ENCODE measurements around the gene RIMBP2. TPM values are rescaled to one million over a fixed set of nuclear protein-coding genes. Genes with fewer than 3 reads are reported as not detected.
"Not testable (repeated sequence)": the region's sequence is repeated elsewhere in the genome, so short reads cannot be mapped to it uniquely, and the experiment has no call there.

RIMBP2 gene
- total RNA-seq, 2 donors from 2014 or later, result 0.14 TPM; not detected in 1

GRCh38 chr12:130747867-130748740, 32.0 kb upstream of the RIMBP2 start:
- Mint-ChIP-seq H3K36me3 (ENCODE audit: insufficient read depth in 2 of 2) (no peaks in the 10 kb centered on the region), H3K27ac (no peak overlapping the region)
- ATAC-seq (replicated peaks in 1 of 2), result peak; percentile 70 to 88

GRCh38 chr12:130746546-130746945, 30.4 kb upstream of the RIMBP2 start:
- peaks cover 26% of the 10 kb centered on the region for H3K27me3 Mint-ChIP-seq (ENCODE audit: low read depth)
- no peaks in the 10 kb centered on the region for H3K9me3 Mint-ChIP-seq
- H3K4me3 Mint-ChIP-seq, result no peak overlapping the region
- DNase-seq (no peak), ATAC-seq (replicated peaks in 1 of 2) (no peak)
- H3K27ac Mint-ChIP-seq, result no peak overlapping the region
- H3K36me3 Mint-ChIP-seq (ENCODE audit: insufficient read depth in 2 of 2), result no peaks in the 10 kb centered on the region
- H3K4me1 Mint-ChIP-seq (ENCODE audit: low read depth), result peaks cover 10% of the 10 kb centered on the region

More at GRCh38 chr12:130747867-130748740, 32.0 kb upstream of the RIMBP2 start:
- Mint-ChIP-seq H3K4me1 (ENCODE audit: low read depth) (peaks cover 12% of the 10 kb centered on the region), H3K27me3 (ENCODE audit: low read depth) (peaks cover 26% of the 10 kb centered on the region), H3K9me3 (no peaks in the 10 kb centered on the region), H3K4me3 (no peak overlapping the region)
- DNase-seq, result peak; percentile 77 to 81

GRCh38 chr12:130745921-130746320, 29.8 kb upstream of the RIMBP2 start:
- Mint-ChIP-seq H3K4me1 (ENCODE audit: low read depth) (peaks cover 8% of the 10 kb centered on the region), H3K36me3 (ENCODE audit: insufficient read depth in 2 of 2) (no peaks in the 10 kb centered on the region), H3K9me3 (peaks cover 0 to 1% of the 10 kb centered on the region in 2 donors), H3K27ac (no peak overlapping the region), H3K4me3 (no peak overlapping the region), H3K27me3 (ENCODE audit: low read depth) (peaks cover 26% of the 10 kb centered on the region)
- ATAC-seq (replicated peaks in 1 of 2), result no peak
- no peak for DNase-seq

- Mint-ChIP-seq H3K27ac (no peak overlapping the region), H3K36me3 (ENCODE audit: insufficient read depth in 2 of 2) (no peaks in the 10 kb centered on the region), H3K27me3 (ENCODE audit: low read depth) (peaks cover 27% of the 10 kb centered on the region), H3K4me1 (ENCODE audit: low read depth) (peaks cover 8% of the 10 kb centered on the region), H3K9me3 (peaks cover 0 to 1% of the 10 kb centered on the region in 2 donors), H3K4me3 (no peak overlapping the region)
- ATAC-seq (replicated peaks in 1 of 2) (no peak), DNase-seq (no peak)
Observed at GRCh38 chr12:130744274-130744673, 28.2 kb upstream of the RIMBP2 start.

GRCh38 chr12:130743606-130744005, 27.5 kb upstream of the RIMBP2 start:
- ATAC-seq (replicated peaks in 1 of 2), result no peak
- peaks cover 0 to 1% of the 10 kb centered on the region in 2 donors for H3K9me3 Mint-ChIP-seq
- no peak overlapping the region for H3K27ac Mint-ChIP-seq
- H3K4me3 Mint-ChIP-seq, result no peak overlapping the region
- H3K4me1 Mint-ChIP-seq (ENCODE audit: low read depth), result peaks cover 8% of the 10 kb centered on the region
- DNase-seq, result no peak
- no peaks in the 10 kb centered on the region for H3K36me3 Mint-ChIP-seq (ENCODE audit: insufficient read depth in 2 of 2)
- H3K27me3 Mint-ChIP-seq (ENCODE audit: low read depth), result peaks cover 27% of the 10 kb centered on the region

GRCh38 chr12:130743176-130743575, 27.1 kb upstream of the RIMBP2 start:
- H3K9me3 Mint-ChIP-seq, result peaks cover 0 to 1% of the 10 kb centered on the region in 2 donors
- DNase-seq (no peak), ATAC-seq (replicated peaks in 1 of 2) (no peak)
- peaks cover 23% of the 10 kb centered on the region for H3K27me3 Mint-ChIP-seq (ENCODE audit: low read depth)
- H3K4me1 Mint-ChIP-seq (ENCODE audit: low read depth), result peaks cover 6% of the 10 kb centered on the region
- H3K36me3 Mint-ChIP-seq (ENCODE audit: insufficient read depth in 2 of 2), result no peaks in the 10 kb centered on the region
- H3K27ac Mint-ChIP-seq, result no peak overlapping the region
- H3K4me3 Mint-ChIP-seq, result no peak overlapping the region

GRCh38 chr12:130742716-130743115, 26.6 kb upstream of the RIMBP2 start:
- peaks cover 19% of the 10 kb centered on the region for H3K27me3 Mint-ChIP-seq (ENCODE audit: low read depth)
- no peaks in the 10 kb centered on the region for H3K36me3 Mint-ChIP-seq (ENCODE audit: insufficient read depth in 2 of 2)
- DNase-seq (no peak), ATAC-seq (replicated peaks in 1 of 2) (no peak)
- peaks cover 0 to 1% of the 10 kb centered on the region in 2 donors for H3K9me3 Mint-ChIP-seq
- no peak overlapping the region for H3K4me3 Mint-ChIP-seq
- no peak overlapping the region for H3K27ac Mint-ChIP-seq
- H3K4me1 Mint-ChIP-seq (ENCODE audit: low read depth), result peaks cover 1% of the 10 kb centered on the region

- no peaks in the 10 kb centered on the region for H3K36me3 Mint-ChIP-seq (ENCODE audit: insufficient read depth in 2 of 2)
- ATAC-seq (replicated peaks in 1 of 2) (no peak), DNase-seq (no peak)
- H3K4me1 Mint-ChIP-seq (ENCODE audit: low read depth), result no peaks in the 10 kb centered on the region
- H3K9me3 Mint-ChIP-seq, result peaks cover 0 to 1% of the 10 kb centered on the region in 2 donors
- H3K27me3 Mint-ChIP-seq (ENCODE audit: low read depth), result peaks cover 23% of the 10 kb centered on the region
- H3K27ac Mint-ChIP-seq, result no peak overlapping the region
- H3K4me3 Mint-ChIP-seq, result no peak overlapping the region
Observed at GRCh38 chr12:130742112-130742511, 26.0 kb upstream of the RIMBP2 start.

GRCh38 chr12:130739571-130739970, 23.5 kb upstream of the RIMBP2 start:
- Mint-ChIP-seq H3K9me3 (peaks cover 0 to 1% of the 10 kb centered on the region in 2 donors), H3K27me3 (ENCODE audit: low read depth) (peaks cover 33% of the 10 kb centered on the region), H3K36me3 (ENCODE audit: insufficient read depth in 2 of 2) (no peaks in the 10 kb centered on the region), H3K4me1 (ENCODE audit: low read depth) (no peaks in the 10 kb centered on the region), H3K27ac (no peak overlapping the region), H3K4me3 (no peak overlapping the region)
- DNase-seq (no peak), ATAC-seq (replicated peaks in 1 of 2) (no peak)

GRCh38 chr12:130738403-130738802, 22.3 kb upstream of the RIMBP2 start:
- ATAC-seq (replicated peaks in 1 of 2); H3K36me3 Mint-ChIP-seq (ENCODE audit: insufficient read depth in 2 of 2); DNase-seq; H3K27ac Mint-ChIP-seq; H3K9me3 Mint-ChIP-seq; H3K4me1 Mint-ChIP-seq (ENCODE audit: low read depth); H3K4me3 Mint-ChIP-seq: not testable (repeated sequence)
- H3K27me3 Mint-ChIP-seq (ENCODE audit: low read depth), result peaks cover 28% of the 10 kb centered on the region

DNA sequence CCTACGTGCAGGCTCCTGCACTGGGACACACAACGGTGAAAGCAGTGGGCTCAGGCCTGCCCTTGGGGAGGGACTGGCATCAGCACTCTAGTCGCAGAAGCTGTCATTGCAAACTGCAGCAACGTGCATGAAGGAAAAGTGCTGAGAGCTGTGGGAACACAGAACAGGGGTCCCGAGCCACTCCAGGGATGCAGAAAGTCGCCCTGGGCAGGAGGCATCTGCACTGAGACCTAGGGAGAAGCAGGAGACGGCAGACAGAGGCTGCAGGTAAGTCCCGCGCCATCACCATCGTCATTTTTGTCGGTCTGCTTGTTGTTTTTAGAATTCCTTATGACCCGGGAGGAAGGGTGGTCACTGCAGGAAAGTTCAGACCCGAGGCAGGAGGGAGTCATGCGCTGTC, 21.6 kb upstream of the RIMBP2 start:
- DNase-seq (no peak), ATAC-seq (replicated peaks in 1 of 2) (no peak)
- Mint-ChIP-seq H3K36me3 (ENCODE audit: insufficient read depth in 2 of 2) (no peaks in the 10 kb centered on the region), H3K9me3 (peaks cover 0 to 1% of the 10 kb centered on the region in 2 donors), H3K4me3 (no peak overlapping the region), H3K27ac (no peak overlapping the region), H3K4me1 (ENCODE audit: low read depth) (no peaks in the 10 kb centered on the region), H3K27me3 (ENCODE audit: low read depth) (peaks cover 28% of the 10 kb centered on the region)

- no peak for ATAC-seq (replicated peaks in 1 of 2)
- Mint-ChIP-seq H3K9me3 (peaks cover 3 to 12% of the 10 kb centered on the region in 2 donors), H3K36me3 (ENCODE audit: insufficient read depth in 2 of 2) (no peaks in the 10 kb centered on the region), H3K4me1 (ENCODE audit: low read depth) (no peaks in the 10 kb centered on the region), H3K27me3 (ENCODE audit: low read depth) (no peaks in the 10 kb centered on the region), H3K4me3 (no peak overlapping the region), H3K27ac (no peak overlapping the region)
- no peak for DNase-seq
Observed at GRCh38 chr12:130729344-130729743, 13.2 kb upstream of the RIMBP2 start.

- no peaks in the 10 kb centered on the region for H3K27me3 Mint-ChIP-seq (ENCODE audit: low read depth)
- ATAC-seq (replicated peaks in 1 of 2) (no peak), DNase-seq (no peak)
- H3K4me1 Mint-ChIP-seq (ENCODE audit: low read depth), result no peaks in the 10 kb centered on the region
- H3K9me3 Mint-ChIP-seq, result peaks cover 9 to 15% of the 10 kb centered on the region in 2 donors
- H3K36me3 Mint-ChIP-seq (ENCODE audit: insufficient read depth in 2 of 2), result peaks cover 0 to 5% of the 10 kb centered on the region in 2 donors
- no peak overlapping the region for H3K4me3 Mint-ChIP-seq
- no peak overlapping the region for H3K27ac Mint-ChIP-seq
Observed at GRCh38 chr12:130728158-130729058, 12.3 kb upstream of the RIMBP2 start.

Measured in activated T-cell treated with anti-CD3 and anti-CD28 coated beads, Interleukin-2, amount 50 U/mL, for 72 hours (primary cell).